HepG2 (cell line): ENCODE measurements around the gene SEPTIN10. TPM values are rescaled to one million over a fixed set of nuclear protein-coding genes. Genes with fewer than 3 reads are reported as not detected.

Source experiments
- ATAC-seq: fragments of 200-7000 bp; cut with Tn5 transposase; 3 replicates; pipeline ENCODE4 v1.9.1; 2020; ENCODE audit warnings: mild to moderate bottlenecking, moderate library complexity
- BruUV-seq: library from RNA; stranded (reverse); fragments of 400-500 nt; replicated peaks from 2 replicates; lab custom pipeline; 2021; lab: Mats Ljungman, UMichigan
- CTCF ChIA-PET: fragments of 300-600 bp; formaldehyde crosslinking; extraction: SDS; loops from one replicate; lab custom pipeline; 2021; ENCODE audit warnings: low total read pairs, inconsistent platforms, low intra/inter-chr PET ratio; lab: Yijun Ruan, JAX
- POLR2A ChIA-PET: fragments of 350-600 bp; sonication (Branson Sonifier 250); formaldehyde crosslinking; loops from one replicate; lab custom pipeline; 2020; ENCODE audit warnings: antibody characterized with exemption, inconsistent platforms; lab: Yijun Ruan, JAX
- DNase-seq: peaks from one replicate; pipeline ENCODE4 v3.0.0-alpha.2; 2015; ENCODE audit warnings: low spot score
- FAIRE-seq: peaks from 3 replicates; lab custom pipeline; 2011; peaks lifted over from hg19 to GRCh38; lab: Jason Lieb, UNC
- H2AFZ ChIP-seq: one replicate; pipeline ENCODE4 v1.6.1; 2011; ENCODE audit warnings: low read length, inconsistent platforms
- H3K27ac ChIP-seq: fragments of 300-600 bp; 3 replicates; pipeline ENCODE4 v1.8.0; 2011; ENCODE audit warnings: mixed run types, mild to moderate bottlenecking, mixed read lengths, low read length, inconsistent platforms; ENCODE audit not compliant: insufficient read depth; ENCODE audit errors: extremely low read length
- H3K27me3 ChIP-seq, 2 experiments: fragments of 200-600 bp in 1 of 2; 2 replicates in 1 of 2; 3 replicates in 1 of 2; pipeline versions ENCODE4 v1.6.0 to v1.8.0; 2011; ENCODE audit warnings: low read length in 2 of 2, mild to moderate bottlenecking in 2 of 2, moderate library complexity in 2 of 2, inconsistent platforms in 1 of 2; ENCODE audit not compliant: insufficient read depth in 2 of 2, control insufficient read depth in 1 of 2
- H3K36me3 ChIP-seq, 2 experiments: fragments of 200-600 bp in 1 of 2; replicated peaks in 1 of 2; 2 replicates in 1 of 2; 3 replicates in 1 of 2; pipeline versions ENCODE4 v1.5.1 to v1.8.0; 2011; ENCODE audit warnings: low read length in 2 of 2, inconsistent platforms in 1 of 2; ENCODE audit not compliant: insufficient read depth in 2 of 2, control insufficient read depth in 1 of 2
- H3K4me1 ChIP-seq: 2 replicates; pipeline ENCODE4 v1.5.1; 2012; ENCODE audit warnings: low read length, inconsistent platforms; ENCODE audit not compliant: insufficient read depth
- H3K4me2 ChIP-seq: 2 replicates; pipeline ENCODE4 v1.6.0; 2011; ENCODE audit warnings: low read depth, low read length, inconsistent platforms
- H3K4me3 ChIP-seq, 3 experiments: fragments of 200-600 bp in 1 of 3; sonication (generic), shearing (Covaris generic) in 1 of 3; replicated peaks in 1 of 3; 2 replicates each; pipeline ENCODE4 v1.5.1; 2011 to 2016; ENCODE audit warnings: low read length in 3 of 3, inconsistent platforms in 2 of 3, low read depth in 2 of 3, mild to moderate bottlenecking in 2 of 3, control low read depth in 1 of 3, mixed read lengths in 1 of 3; ENCODE audit not compliant: insufficient read depth in 1 of 3
- H3K79me2 ChIP-seq: one replicate; pipeline ENCODE4 v1.6.1; 2011; ENCODE audit warnings: low read length, inconsistent platforms; ENCODE audit not compliant: insufficient read depth
- H3K9ac ChIP-seq: 2 replicates; pipeline ENCODE4 v1.6.0; 2011; ENCODE audit warnings: mild to moderate bottlenecking, low read depth, low read length, inconsistent platforms; ENCODE audit not compliant: insufficient read depth
- H3K9me3 ChIP-seq: 2 replicates; pipeline ENCODE4 v1.5.1; 2012; ENCODE audit warnings: mild to moderate bottlenecking, low read length
- H4K20me1 ChIP-seq: 2 replicates; pipeline ENCODE4 v1.6.0; 2011; ENCODE audit warnings: inconsistent platforms, mild to moderate bottlenecking, low read length, moderate library complexity; ENCODE audit not compliant: insufficient read depth
- CHD4 ChIP-seq: fragments of 200-600 bp; sonication (generic); IDR thresholded peaks from 2 replicates; pipeline ENCODE4 v1.7.0; 2017; ENCODE audit warnings: mild to moderate bottlenecking, low read length, borderline replicate concordance
- HNRNPH1 ChIP-seq: fragments of 200-400 bp; formaldehyde crosslinking; optimal IDR thresholded peaks from 2 replicates; pipeline ENCODE3; 2017; ENCODE audit warnings: mild to moderate bottlenecking, low read depth, low read length
- NFE2 ChIP-seq: sonication (generic); formaldehyde crosslinking; IDR thresholded peaks from 2 replicates; pipeline ENCODE4 v1.4.0; 2020; ENCODE audit warnings: missing genetic modification reagents
- REPIN1 ChIP-seq: sonication (generic); formaldehyde crosslinking; IDR thresholded peaks from 2 replicates; pipeline ENCODE4 v1.8.0; 2022; ENCODE audit warnings: missing genetic modification reagents, low read depth, mild to moderate bottlenecking, borderline replicate concordance
- SETDB1 ChIP-seq: sonication (generic); formaldehyde crosslinking; IDR thresholded peaks from 2 replicates; pipeline ENCODE4 v1.5.1; 2020; ENCODE audit warnings: missing genetic modification reagents, mild to moderate bottlenecking, borderline replicate concordance
- ZNF678 ChIP-seq: sonication (generic); formaldehyde crosslinking; IDR thresholded peaks from 2 replicates; pipeline ENCODE4 v1.4.0; 2020; ENCODE audit warnings: mild to moderate bottlenecking, missing genetic modification reagents
- ZNF839 ChIP-seq: sonication (generic); formaldehyde crosslinking; IDR thresholded peaks from 2 replicates; pipeline ENCODE4 v1.4.0; 2020; ENCODE audit warnings: missing genetic modification reagents, mild to moderate bottlenecking, borderline replicate concordance
- WGBS: methylation state at CpG from one replicate; pipeline ENCODE4 v1.1.6; 2017; ENCODE audit warnings: low lambda C conversion rate; 5-methylcytosine and 5-hydroxymethylcytosine counted together
- in situ Hi-C: cut with HindIII; loops from 2 replicates; pipeline ENCODE4 v1.10.0; 2017; ENCODE audit warnings: low pct_unique_long_range_greater_than_20kb; ENCODE audit not compliant: extremely low pct_ligation_motif_present
- intact Hi-C: fragments of 100-400 bp; cut with micrococcal nuclease; formaldehyde crosslinking; loops from one replicate; pipeline ENCODE4 v1.10.0; 2022; ENCODE audit not compliant: unreplicated experiment
- polyA plus RNA-seq, 8 experiments: library from polyadenylated mRNA; depleted of rRNA in 3 of 8; stranded (reverse) in 7 of 8; unstranded in 1 of 8; fragments of >200 nt; fragmentation: Illumina TruSeq in 4 of 8; extraction: Trizol in 4 of 8; gene quantifications; 2 replicates each; pipeline versions ENCODE4 v1.2.1 to v1.2.3, GENCODE V29; 2011 to 2016; ENCODE audit warnings: low read depth in 4 of 8, missing spikeins in 1 of 8, mixed read lengths in 1 of 8; ENCODE audit not compliant: insufficient read depth in 1 of 8
- total RNA-seq, 5 experiments: library from RNA; depleted of rRNA; stranded (reverse); fragments of >200 nt; fragmentation: Illumina TruSeq; extraction: Trizol; gene quantifications; 2 replicates each; pipeline ENCODE4 v1.2.3, GENCODE V29; 2016; ENCODE audit warnings: low read depth in 1 of 5
- TF ChIP-seq, protein P1 (sequence below): sonication (generic); formaldehyde crosslinking; IDR thresholded peaks from 2 replicates; pipeline ENCODE4 v1.5.1; 2020; ENCODE audit warnings: missing genetic modification reagents, mild to moderate bottlenecking, borderline replicate concordance

Gene SEPTIN10
- total and polyA plus RNA-seq, 2 of the 13 experiments (the other 11 are each of a cell fraction or from before 2014, with no cell fraction given), result 45.8 to 67.5 TPM

DNA sequence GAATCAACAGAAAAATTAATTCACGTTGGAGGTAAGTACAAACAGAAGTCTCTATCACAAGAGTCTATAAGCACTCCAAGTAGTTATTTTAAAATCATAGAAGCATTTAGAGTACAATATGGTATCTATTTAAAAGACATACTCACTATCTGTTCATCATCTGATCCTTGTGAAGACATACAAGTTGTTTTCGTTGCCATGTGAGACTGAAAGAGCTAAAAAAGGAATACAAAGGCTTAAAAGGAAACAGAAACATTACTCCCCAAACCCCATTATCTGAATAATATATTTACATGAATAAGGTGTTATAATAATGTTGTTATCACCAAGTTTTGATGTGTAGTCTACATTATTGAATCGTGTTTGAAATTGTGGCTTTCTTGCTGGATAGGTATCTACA lies 20.9 kb downstream of the SEPTIN10 start:
- no peak for TF ChIP-seq NFE2 (CRISPR knock-in tag)
- no peak for TF ChIP-seq REPIN1 (CRISPR knock-in tag)
- TF ChIP-seq, protein P1, sequence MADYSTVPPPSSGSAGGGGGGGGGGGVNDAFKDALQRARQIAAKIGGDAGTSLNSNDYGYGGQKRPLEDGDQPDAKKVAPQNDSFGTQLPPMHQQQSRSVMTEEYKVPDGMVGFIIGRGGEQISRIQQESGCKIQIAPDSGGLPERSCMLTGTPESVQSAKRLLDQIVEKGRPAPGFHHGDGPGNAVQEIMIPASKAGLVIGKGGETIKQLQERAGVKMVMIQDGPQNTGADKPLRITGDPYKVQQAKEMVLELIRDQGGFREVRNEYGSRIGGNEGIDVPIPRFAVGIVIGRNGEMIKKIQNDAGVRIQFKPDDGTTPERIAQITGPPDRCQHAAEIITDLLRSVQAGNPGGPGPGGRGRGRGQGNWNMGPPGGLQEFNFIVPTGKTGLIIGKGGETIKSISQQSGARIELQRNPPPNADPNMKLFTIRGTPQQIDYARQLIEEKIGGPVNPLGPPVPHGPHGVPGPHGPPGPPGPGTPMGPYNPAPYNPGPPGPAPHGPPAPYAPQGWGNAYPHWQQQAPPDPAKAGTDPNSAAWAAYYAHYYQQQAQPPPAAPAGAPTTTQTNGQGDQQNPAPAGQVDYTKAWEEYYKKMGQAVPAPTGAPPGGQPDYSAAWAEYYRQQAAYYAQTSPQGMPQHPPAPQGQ (CRISPR knock-in tag), result no peak
- no peak for TF ChIP-seq HNRNPH1
- TF ChIP-seq SETDB1, result no peak
- no peak for TF ChIP-seq ZNF678 (CRISPR knock-in tag)
- TF ChIP-seq CHD4, result no peak
- no peak for TF ChIP-seq ZNF839 (CRISPR knock-in tag)

More for the DNA sequence above, 20.9 kb downstream of the SEPTIN10 start:
- Histone ChIP-seq H3K9me3 (no peaks in the 10 kb centered on the region), H3K79me2 (peaks cover 57% of the 10 kb centered on the region), H3K9ac (no peak overlapping the region), H3K4me3 (no peak overlapping the region), H3K27me3 (no peaks in the 10 kb centered on the region), H4K20me1 (no peaks in the 10 kb centered on the region; the same call in none of the 2 replicates), H2AFZ (no peak overlapping the region), H3K4me1 (peaks cover 16% of the 10 kb centered on the region; the same call in 1 of the 2 replicates), H3K4me2 (no peak overlapping the region), H3K27ac (no peak overlapping the region), H3K36me3 (peaks cover 4 to 45% of the 10 kb centered on the region in 2 experiments; a peak in 4 of 5 replicates)
- CTCF ChIA-PET, result no interaction called here
- DNase-seq, result no peak
- POLR2A ChIA-PET, result no interaction called here
- WGBS, result 97% methylated on average over 3 of the region's 3 CpGs
- FAIRE-seq, result no peak
- intact Hi-C loops (no loop called here), in situ Hi-C loops (no loop called here)
- no TSS peak for BruUV-seq
- no peak for ATAC-seq
